Stimulated activated memory B cell treated with anti-CD40 and anti-IgM and Interleukin-4, amounts not matched to agents 10 μg/mL and 1 μg/mL and 100 μg/mL, for 72 hours (primary cell): ENCODE results near the gene IKZF3.
"Not testable (repeated sequence)": the region's sequence is repeated elsewhere in the genome, so short reads cannot be mapped to it uniquely, and the experiment has no call there.

Experiments used
- ATAC-seq: fragments of 150-1000 bp; cut with Tn5 transposase; 2 replicates; pipeline ENCODE4 v1.10.0; 2021
- H3K27ac Mint-ChIP-seq: one replicate; pipeline ENCODE4 v1.8.0; 2022; ENCODE audit warnings: mild to moderate bottlenecking, mixed read lengths
- H3K27me3 Mint-ChIP-seq: one replicate; pipeline ENCODE4 v1.8.0; 2022; ENCODE audit warnings: mixed read lengths
- H3K36me3 Mint-ChIP-seq: one replicate; pipeline ENCODE4 v1.8.0; 2022; ENCODE audit warnings: mixed read lengths
- H3K4me1 Mint-ChIP-seq: one replicate; pipeline ENCODE4 v1.8.0; 2022; ENCODE audit warnings: mixed read lengths
- H3K4me3 Mint-ChIP-seq: one replicate; pipeline ENCODE4 v1.8.0; 2022; ENCODE audit warnings: mild to moderate bottlenecking, moderate library complexity, mixed read lengths
- H3K9me3 Mint-ChIP-seq: one replicate; pipeline ENCODE4 v1.8.0; 2022; ENCODE audit warnings: mixed read lengths

IKZF3 gene

GRCh38 chr17:39867880-39868553 lies 3.9 kb upstream of the IKZF3 start, which contains the start of gene ZPBP2:
Gene ZPBP2, plus strand, starts transcription at chr17:39868202. Its CDS starts 153 bp downstream, at chr17:39868355.
- peak; percentile 6 for ATAC-seq
- Mint-ChIP-seq H3K27ac (peak within 1 kb of the TSS; percentile 99), H3K4me3 (peak within 1 kb of the TSS; percentile 90), H3K9me3 (no peaks in the 10 kb centered on the region), H3K4me1 (peaks cover 60% of the 10 kb centered on the region), H3K27me3 (no peaks in the 10 kb centered on the region), H3K36me3 (peaks cover 9% of the 10 kb centered on the region)

DNA sequence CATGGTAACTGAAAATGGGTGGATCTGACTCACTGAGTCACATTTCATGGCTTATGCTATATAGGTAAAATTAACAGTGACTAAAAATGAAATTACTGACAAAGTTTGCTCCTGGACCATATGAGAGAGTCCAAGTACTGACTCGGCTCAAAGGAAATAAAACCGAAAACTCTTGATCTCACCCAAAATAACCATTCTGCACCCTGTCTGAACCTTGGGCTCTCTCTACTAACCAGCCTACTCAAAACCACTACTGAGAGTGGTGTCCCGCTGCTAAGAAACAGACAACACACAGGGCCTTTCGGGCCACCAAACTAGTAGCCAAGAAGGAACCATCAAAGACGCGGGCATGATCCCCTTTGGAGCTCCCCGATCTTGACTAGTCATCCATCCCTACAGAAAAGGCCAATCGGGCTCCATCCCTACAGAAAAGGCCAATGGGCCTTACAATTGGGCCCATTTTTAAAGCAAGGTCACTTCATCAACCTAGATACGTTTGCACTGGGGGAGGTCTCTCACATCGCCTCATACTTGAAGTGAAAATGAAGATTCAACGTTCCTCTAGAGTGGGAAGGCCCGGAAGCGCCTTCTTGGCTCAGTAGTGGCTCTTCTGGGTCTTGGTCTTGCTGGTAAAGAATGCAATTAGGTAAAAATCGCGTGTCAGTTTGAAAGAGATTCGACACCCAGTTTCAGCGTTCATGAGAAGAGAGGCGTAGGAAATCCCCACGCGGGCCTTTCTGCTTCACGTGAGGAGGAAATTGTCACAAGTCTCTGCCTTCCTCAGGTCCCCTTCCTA lies 3.2 kb upstream of the IKZF3 start:
- no peaks in the 10 kb centered on the region for H3K9me3 Mint-ChIP-seq
- no peaks in the 10 kb centered on the region for H3K27me3 Mint-ChIP-seq
- H3K4me1 Mint-ChIP-seq: peaks cover 57% of the 10 kb centered on the region
- peak overlapping the region; percentile 99 for H3K27ac Mint-ChIP-seq
- peak; percentile 75 for ATAC-seq
- peaks cover 9% of the 10 kb centered on the region for H3K36me3 Mint-ChIP-seq
- H3K4me3 Mint-ChIP-seq: peak overlapping the region; percentile 90

DNA sequence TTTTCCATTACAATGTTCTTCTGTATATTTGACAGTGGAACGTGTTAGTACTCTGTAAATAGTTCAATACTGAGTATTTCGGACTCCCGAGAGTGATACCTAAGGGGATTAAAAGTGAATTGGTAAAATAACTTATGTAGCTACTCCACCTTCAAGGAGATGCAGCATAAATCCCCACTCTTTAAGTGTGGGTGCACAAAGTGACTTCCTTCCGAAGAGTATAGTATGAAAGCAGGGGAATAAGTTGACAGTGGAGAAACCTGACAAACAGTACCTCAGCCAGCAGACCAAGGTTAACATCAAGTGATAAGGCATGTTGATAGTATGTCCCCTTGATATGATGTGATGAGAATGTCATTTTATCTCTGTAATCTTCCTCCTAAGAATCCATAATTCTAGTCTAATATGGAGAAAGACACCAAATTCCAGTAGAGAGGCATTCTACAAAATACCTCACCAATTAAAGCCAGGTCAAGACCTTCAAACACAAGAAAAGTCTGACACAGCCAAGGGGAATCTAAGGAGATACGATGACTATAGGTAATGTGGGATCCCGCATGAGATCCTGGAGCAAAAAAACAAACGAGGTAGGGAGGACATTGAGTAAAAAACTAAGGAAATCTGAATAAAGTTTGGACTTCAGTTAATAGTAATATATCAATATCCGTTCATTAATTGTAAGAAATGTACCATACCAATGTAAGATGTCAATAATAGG lies 2.1 kb upstream of the IKZF3 start:
- H3K9me3 Mint-ChIP-seq: no peaks in the 10 kb centered on the region
- peaks cover 13% of the 10 kb centered on the region for H3K36me3 Mint-ChIP-seq
- H3K4me1 Mint-ChIP-seq: peaks cover 54% of the 10 kb centered on the region
- H3K27ac Mint-ChIP-seq: peak overlapping the region; percentile 99
- peak overlapping the region; percentile 86 for H3K4me3 Mint-ChIP-seq
- no peaks in the 10 kb centered on the region for H3K27me3 Mint-ChIP-seq
- no peak for ATAC-seq

- Mint-ChIP-seq H3K9me3 (no peaks in the 10 kb centered on the region), H3K27ac (peak overlapping the region; percentile 99), H3K36me3 (peaks cover 28% of the 10 kb centered on the region), H3K4me1 (peaks cover 60% of the 10 kb centered on the region), H3K27me3 (no peaks in the 10 kb centered on the region), H3K4me3 (peak overlapping the region; percentile 86)
- no peak for ATAC-seq
Observed at GRCh38 chr17:39863244-39863917, 731 bp downstream of the IKZF3 start.

DNA sequence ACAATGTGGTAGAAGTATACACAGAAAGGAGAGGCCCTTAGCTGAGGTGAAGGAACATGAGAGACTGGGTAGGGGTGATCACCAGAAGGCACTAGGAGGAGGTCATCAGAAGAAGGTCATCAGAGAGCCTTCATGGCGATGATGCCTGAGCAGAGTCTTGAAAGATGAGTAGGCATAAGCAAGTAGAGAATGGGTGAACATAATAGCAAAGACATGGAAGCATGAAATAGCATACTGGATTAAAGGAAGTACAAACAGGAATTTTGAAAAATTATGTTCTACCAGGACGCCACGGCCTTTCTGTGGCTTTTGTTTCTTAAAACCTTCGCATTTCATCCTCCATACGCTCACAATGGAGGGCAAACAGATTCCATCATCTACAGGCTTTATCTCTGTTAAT lies 2.9 kb downstream of the IKZF3 start:
- H3K27ac Mint-ChIP-seq: peak overlapping the region; percentile 99
- H3K9me3 Mint-ChIP-seq: no peaks in the 10 kb centered on the region
- H3K4me3 Mint-ChIP-seq: peak overlapping the region; percentile 81
- peaks cover 41% of the 10 kb centered on the region for H3K36me3 Mint-ChIP-seq
- peaks cover 51% of the 10 kb centered on the region for H3K4me1 Mint-ChIP-seq
- no peaks in the 10 kb centered on the region for H3K27me3 Mint-ChIP-seq
- peak; percentile 38 for ATAC-seq

GRCh38 chr17:39855911-39856649 lies 8.0 kb downstream of the IKZF3 start:
- ATAC-seq, H3K9me3 Mint-ChIP-seq, H3K4me3 Mint-ChIP-seq, H3K27me3 Mint-ChIP-seq, H3K27ac Mint-ChIP-seq: not testable (repeated sequence)
- peaks cover 69% of the 10 kb centered on the region for H3K4me1 Mint-ChIP-seq
- H3K36me3 Mint-ChIP-seq: peaks cover 55% of the 10 kb centered on the region

DNA sequence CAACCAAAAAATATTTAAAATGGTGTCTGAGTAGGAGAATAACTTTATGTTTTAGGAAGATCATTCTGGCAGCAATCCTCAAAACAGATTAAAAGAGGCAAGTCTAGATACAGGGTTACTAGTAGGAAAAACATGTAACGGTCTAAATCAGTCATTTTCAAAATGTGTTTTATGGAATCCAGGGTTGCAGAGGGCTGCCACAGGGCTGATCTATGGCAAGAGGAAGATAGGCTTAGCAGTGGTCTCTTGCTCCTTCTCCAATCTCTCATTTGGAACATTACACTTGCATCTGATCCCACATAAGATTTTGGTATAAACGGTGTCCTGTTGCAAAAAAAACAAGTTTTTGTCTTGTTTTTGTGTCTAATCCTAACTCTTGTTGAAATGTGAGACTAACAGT lies 9.2 kb downstream of the IKZF3 start:
- Mint-ChIP-seq H3K4me3 (peak overlapping the region; percentile 1), H3K27ac (peak overlapping the region; percentile 66), H3K27me3 (no peaks in the 10 kb centered on the region), H3K9me3 (no peaks in the 10 kb centered on the region), H3K36me3 (peaks cover 54% of the 10 kb centered on the region), H3K4me1 (peaks cover 67% of the 10 kb centered on the region)
- ATAC-seq: no peak

GRCh38 chr17:39852239-39852638 lies 11.9 kb downstream of the IKZF3 start:
- H3K27ac Mint-ChIP-seq: peak overlapping the region; percentile 66
- H3K4me1 Mint-ChIP-seq: peaks cover 73% of the 10 kb centered on the region
- H3K4me3 Mint-ChIP-seq: peak overlapping the region; percentile 4
- peak; percentile 54 for ATAC-seq
- no peaks in the 10 kb centered on the region for H3K9me3 Mint-ChIP-seq
- no peaks in the 10 kb centered on the region for H3K27me3 Mint-ChIP-seq
- H3K36me3 Mint-ChIP-seq: peaks cover 42% of the 10 kb centered on the region

DNA sequence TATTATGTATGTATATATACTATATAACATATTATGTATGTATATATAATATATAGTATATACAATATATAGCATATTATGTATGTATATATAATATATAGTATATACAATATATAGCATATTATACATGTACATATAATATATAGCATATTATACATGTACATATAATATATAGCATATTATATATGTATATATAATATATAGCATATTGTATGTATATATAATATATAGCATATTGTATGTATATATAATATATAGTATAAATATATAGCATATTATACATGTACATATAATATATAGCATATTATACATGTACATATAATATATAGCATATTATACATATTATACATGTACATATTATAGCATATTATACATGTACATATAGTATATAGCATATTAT lies 13.9 kb downstream of the IKZF3 start:
- ATAC-seq, H3K4me3 Mint-ChIP-seq, H3K9me3 Mint-ChIP-seq, H3K27ac Mint-ChIP-seq, H3K27me3 Mint-ChIP-seq: not testable (repeated sequence)
- Mint-ChIP-seq H3K4me1 (peaks cover 83% of the 10 kb centered on the region), H3K36me3 (peaks cover 42% of the 10 kb centered on the region)

DNA sequence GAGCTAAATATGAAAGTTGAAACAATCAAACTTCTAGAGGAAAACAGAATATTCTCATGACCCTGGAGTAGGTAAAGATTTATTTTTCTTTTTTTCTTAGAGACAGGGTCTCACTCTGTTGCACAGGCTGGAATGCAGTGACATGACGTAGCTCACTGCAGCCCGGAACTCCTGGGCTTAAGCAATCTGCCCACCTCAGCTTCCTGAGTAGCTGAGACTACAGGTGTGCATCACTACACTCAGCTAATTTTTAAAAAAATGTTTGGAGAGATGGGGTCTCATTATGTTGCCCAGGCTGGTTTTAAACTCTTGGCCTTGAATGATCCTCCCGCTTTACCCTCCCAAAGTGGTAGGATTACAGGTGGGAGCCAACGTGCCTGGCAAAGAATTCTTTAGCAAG lies 15.5 kb downstream of the IKZF3 start:
- H3K9me3 Mint-ChIP-seq: no peaks in the 10 kb centered on the region
- peak overlapping the region; percentile 64 for H3K27ac Mint-ChIP-seq
- peak overlapping the region; percentile 7 for H3K4me3 Mint-ChIP-seq
- no peaks in the 10 kb centered on the region for H3K27me3 Mint-ChIP-seq
- ATAC-seq: no peak
- peaks cover 30% of the 10 kb centered on the region for H3K36me3 Mint-ChIP-seq
- peaks cover 83% of the 10 kb centered on the region for H3K4me1 Mint-ChIP-seq

GRCh38 chr17:39846205-39846604 lies 17.9 kb downstream of the IKZF3 start:
- no peak overlapping the region for H3K4me3 Mint-ChIP-seq
- H3K4me1 Mint-ChIP-seq: peaks cover 80% of the 10 kb centered on the region
- no peaks in the 10 kb centered on the region for H3K27me3 Mint-ChIP-seq
- no peaks in the 10 kb centered on the region for H3K9me3 Mint-ChIP-seq
- peaks cover 22% of the 10 kb centered on the region for H3K36me3 Mint-ChIP-seq
- ATAC-seq: no peak
- H3K27ac Mint-ChIP-seq: peak overlapping the region; percentile 76

GRCh38 chr17:39845052-39845846 lies 18.9 kb downstream of the IKZF3 start:
- Mint-ChIP-seq H3K27ac (peak overlapping the region; percentile 80), H3K4me1 (peaks cover 87% of the 10 kb centered on the region), H3K36me3 (peaks cover 28% of the 10 kb centered on the region), H3K9me3 (no peaks in the 10 kb centered on the region), H3K27me3 (no peaks in the 10 kb centered on the region), H3K4me3 (no peak overlapping the region)
- no peak for ATAC-seq

GRCh38 chr17:39841134-39841683 lies 22.9 kb downstream of the IKZF3 start:
- no peak overlapping the region for H3K4me3 Mint-ChIP-seq
- peaks cover 69% of the 10 kb centered on the region for H3K4me1 Mint-ChIP-seq
- H3K36me3 Mint-ChIP-seq: peaks cover 45% of the 10 kb centered on the region
- H3K27me3 Mint-ChIP-seq: no peaks in the 10 kb centered on the region
- H3K27ac Mint-ChIP-seq: peak overlapping the region; percentile 80
- no peak for ATAC-seq
- H3K9me3 Mint-ChIP-seq: peaks cover 8% of the 10 kb centered on the region
